ENCODE results near the gene TNFRSF14.

TNFRSF14 gene

DNA sequence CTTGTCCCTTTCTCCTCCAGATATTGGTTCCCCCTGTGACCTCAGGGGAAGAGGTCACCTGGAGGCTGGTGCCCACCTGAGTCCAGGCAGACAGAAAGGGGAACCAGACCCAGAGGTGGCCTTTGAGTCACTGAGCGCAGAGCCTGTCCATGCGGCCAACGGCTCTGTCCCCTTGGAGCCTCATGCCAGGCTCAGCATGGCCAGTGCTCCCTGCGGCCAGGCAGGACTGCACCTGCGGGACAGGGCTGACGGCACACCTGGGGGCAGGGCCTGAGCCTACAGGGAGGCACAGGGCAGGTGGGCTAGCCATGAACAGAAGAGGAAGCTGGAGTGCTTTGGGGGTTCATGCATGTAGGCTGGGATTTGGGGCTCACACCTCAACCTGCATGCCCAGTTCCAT is 2.7 kb downstream of the TNFRSF14 start:
- ATAC-seq: no peak
- no peak for TF ChIP-seq ZC3H10 (CRISPR knock-in tag; IDR thresholded peaks at IDR 0.05)
- TF ChIP-seq SNAI2 (CRISPR knock-in tag; IDR thresholded peaks at IDR 0.05): no peak
- TF ChIP-seq ZFP30 (CRISPR knock-in tag; IDR thresholded peaks at IDR 0.05): no peak

DNA sequence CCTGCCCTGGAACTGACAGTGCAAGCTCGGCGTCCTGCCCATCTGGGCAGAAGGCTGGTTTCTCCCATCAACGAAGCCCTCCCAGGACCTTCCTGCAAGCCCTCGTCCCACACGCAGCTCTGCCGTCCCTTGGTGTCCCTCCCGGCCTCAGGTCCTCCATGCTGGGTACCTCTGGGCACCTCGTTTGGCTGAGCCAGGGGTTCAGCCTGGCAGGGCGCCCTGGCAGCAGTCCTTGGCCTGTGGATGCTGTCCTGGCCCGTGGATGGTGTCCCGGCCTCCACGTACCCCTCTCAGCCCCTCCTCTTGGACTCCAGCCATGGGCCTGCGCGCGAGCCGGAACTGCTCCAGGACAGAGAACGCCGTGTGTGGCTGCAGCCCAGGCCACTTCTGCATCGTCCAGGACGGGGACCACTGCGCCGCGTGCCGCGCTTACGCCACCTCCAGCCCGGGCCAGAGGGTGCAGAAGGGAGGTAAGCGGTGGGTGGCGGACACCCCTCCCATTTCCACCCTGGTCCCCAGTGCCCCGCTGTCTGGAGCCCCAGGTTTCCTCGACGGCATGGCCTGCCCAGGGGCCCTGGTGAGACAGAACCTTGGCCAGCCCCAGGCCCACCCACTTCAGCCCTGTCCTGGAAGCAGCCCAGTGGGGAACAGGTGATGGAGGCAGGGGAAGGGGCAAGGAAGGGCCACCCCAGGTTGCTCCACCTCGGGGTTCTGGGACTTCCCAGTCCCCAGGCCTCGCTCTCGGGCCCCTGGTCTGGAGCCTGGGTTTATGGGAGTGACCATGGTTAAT is 3.5 kb downstream of the TNFRSF14 start:
- ATAC-seq: no peak
- TF ChIP-seq ZC3H10 (CRISPR knock-in tag; IDR thresholded peaks at IDR 0.05): no peak
- no peak for TF ChIP-seq PPARA (CRISPR knock-in tag; IDR thresholded peaks at IDR 0.05; ENCODE audit: borderline replicate concordance)
- TF ChIP-seq BACH2 (CRISPR knock-in tag; IDR thresholded peaks at IDR 0.05; ENCODE audit: borderline replicate concordance): no peak
- no peak for TF ChIP-seq ARNTL (CRISPR knock-in tag; IDR thresholded peaks at IDR 0.05; ENCODE audit: borderline replicate concordance, low read depth)
- no peak for TF ChIP-seq ISL1 (CRISPR knock-in tag; IDR thresholded peaks at IDR 0.05)
- no peak for TF ChIP-seq ESRRG (CRISPR knock-in tag; IDR thresholded peaks at IDR 0.05)

DNA sequence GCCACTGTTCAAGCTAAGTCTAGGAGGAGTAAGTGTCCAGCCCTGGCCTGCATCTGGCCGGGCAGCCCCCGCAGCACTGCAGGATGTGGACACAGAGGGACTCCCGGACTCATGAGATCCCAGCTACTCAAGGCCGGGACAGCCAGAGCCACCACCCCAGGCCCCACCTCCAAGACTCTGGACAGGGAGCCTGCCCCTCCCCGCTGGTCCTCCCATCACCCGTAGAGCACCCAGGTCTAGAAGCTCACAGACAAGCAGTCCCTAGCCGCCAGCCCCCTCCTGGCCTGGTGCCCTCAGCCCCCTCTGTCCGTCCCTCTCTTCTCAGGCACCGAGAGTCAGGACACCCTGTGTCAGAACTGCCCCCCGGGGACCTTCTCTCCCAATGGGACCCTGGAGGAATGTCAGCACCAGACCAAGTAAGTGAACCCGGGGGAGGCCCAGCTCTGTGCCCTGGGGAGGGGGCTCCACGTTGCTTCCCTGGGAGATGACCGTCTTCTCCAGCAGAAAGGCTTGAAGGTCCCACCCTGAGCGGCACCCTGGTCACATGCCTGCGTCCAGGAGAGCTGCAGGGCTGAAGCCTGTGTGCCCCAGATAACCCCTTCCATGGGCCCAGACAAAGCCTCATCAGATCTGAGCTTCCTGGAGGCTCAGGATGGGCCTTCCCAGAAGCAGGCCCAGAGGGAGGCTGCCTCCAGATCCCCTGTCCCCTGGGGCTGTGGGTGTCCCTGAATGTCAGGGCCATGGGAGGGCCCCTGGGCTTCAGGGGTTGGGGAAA is 4.3 kb downstream of the TNFRSF14 start:
- TF ChIP-seq SNAI2 (CRISPR knock-in tag; IDR thresholded peaks at IDR 0.05): no peak
- TF ChIP-seq, protein P1, sequence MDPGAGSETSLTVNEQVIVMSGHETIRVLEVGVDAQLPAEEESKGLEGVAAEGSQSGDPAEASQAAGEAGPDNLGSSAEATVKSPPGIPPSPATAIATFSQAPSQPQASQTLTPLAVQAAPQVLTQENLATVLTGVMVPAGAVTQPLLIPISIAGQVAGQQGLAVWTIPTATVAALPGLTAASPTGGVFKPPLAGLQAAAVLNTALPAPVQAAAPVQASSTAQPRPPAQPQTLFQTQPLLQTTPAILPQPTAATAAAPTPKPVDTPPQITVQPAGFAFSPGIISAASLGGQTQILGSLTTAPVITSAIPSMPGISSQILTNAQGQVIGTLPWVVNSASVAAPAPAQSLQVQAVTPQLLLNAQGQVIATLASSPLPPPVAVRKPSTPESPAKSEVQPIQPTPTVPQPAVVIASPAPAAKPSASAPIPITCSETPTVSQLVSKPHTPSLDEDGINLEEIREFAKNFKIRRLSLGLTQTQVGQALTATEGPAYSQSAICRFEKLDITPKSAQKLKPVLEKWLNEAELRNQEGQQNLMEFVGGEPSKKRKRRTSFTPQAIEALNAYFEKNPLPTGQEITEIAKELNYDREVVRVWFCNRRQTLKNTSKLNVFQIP (CRISPR knock-in tag; IDR thresholded peaks at IDR 0.05; ENCODE audit: borderline replicate concordance, low read depth): no peak
- TF ChIP-seq ZFP3 (CRISPR knock-in tag; IDR thresholded peaks at IDR 0.05): no peak
- TF ChIP-seq TCF4 (CRISPR knock-in tag; IDR thresholded peaks at IDR 0.05; ENCODE audit: borderline replicate concordance): no peak
- TF ChIP-seq CSDC2 (CRISPR knock-in tag; IDR thresholded peaks at IDR 0.05): no peak
- no peak for TF ChIP-seq ZNF8 (CRISPR knock-in tag; IDR thresholded peaks at IDR 0.05)
- TF ChIP-seq TOX (CRISPR knock-in tag; IDR thresholded peaks at IDR 0.05; ENCODE audit: borderline replicate concordance): no peak
- TF ChIP-seq, protein P2, sequence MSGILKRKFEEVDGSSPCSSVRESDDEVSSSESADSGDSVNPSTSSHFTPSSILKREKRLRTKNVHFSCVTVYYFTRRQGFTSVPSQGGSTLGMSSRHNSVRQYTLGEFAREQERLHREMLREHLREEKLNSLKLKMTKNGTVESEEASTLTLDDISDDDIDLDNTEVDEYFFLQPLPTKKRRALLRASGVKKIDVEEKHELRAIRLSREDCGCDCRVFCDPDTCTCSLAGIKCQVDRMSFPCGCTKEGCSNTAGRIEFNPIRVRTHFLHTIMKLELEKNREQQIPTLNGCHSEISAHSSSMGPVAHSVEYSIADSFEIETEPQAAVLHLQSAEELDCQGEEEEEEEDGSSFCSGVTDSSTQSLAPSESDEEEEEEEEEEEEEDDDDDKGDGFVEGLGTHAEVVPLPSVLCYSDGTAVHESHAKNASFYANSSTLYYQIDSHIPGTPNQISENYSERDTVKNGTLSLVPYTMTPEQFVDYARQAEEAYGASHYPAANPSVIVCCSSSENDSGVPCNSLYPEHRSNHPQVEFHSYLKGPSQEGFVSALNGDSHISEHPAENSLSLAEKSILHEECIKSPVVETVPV (CRISPR knock-in tag; IDR thresholded peaks at IDR 0.05): no peak
- no peak for TF ChIP-seq ARNTL (CRISPR knock-in tag; IDR thresholded peaks at IDR 0.05; ENCODE audit: borderline replicate concordance, low read depth)
- no peak for TF ChIP-seq ZNF70 (CRISPR knock-in tag; IDR thresholded peaks at IDR 0.05)
- TF ChIP-seq OSR1 (CRISPR knock-in tag; IDR thresholded peaks at IDR 0.05): no peak
- TF ChIP-seq, protein P3, sequence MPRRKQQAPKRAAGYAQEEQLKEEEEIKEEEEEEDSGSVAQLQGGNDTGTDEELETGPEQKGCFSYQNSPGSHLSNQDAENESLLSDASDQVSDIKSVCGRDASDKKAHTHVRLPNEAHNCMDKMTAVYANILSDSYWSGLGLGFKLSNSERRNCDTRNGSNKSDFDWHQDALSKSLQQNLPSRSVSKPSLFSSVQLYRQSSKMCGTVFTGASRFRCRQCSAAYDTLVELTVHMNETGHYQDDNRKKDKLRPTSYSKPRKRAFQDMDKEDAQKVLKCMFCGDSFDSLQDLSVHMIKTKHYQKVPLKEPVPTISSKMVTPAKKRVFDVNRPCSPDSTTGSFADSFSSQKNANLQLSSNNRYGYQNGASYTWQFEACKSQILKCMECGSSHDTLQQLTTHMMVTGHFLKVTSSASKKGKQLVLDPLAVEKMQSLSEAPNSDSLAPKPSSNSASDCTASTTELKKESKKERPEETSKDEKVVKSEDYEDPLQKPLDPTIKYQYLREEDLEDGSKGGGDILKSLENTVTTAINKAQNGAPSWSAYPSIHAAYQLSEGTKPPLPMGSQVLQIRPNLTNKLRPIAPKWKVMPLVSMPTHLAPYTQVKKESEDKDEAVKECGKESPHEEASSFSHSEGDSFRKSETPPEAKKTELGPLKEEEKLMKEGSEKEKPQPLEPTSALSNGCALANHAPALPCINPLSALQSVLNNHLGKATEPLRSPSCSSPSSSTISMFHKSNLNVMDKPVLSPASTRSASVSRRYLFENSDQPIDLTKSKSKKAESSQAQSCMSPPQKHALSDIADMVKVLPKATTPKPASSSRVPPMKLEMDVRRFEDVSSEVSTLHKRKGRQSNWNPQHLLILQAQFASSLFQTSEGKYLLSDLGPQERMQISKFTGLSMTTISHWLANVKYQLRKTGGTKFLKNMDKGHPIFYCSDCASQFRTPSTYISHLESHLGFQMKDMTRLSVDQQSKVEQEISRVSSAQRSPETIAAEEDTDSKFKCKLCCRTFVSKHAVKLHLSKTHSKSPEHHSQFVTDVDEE (CRISPR knock-in tag; IDR thresholded peaks at IDR 0.05): no peak
- no peak for TF ChIP-seq RARB (CRISPR knock-in tag; IDR thresholded peaks at IDR 0.05)
- no peak for ATAC-seq

DNA sequence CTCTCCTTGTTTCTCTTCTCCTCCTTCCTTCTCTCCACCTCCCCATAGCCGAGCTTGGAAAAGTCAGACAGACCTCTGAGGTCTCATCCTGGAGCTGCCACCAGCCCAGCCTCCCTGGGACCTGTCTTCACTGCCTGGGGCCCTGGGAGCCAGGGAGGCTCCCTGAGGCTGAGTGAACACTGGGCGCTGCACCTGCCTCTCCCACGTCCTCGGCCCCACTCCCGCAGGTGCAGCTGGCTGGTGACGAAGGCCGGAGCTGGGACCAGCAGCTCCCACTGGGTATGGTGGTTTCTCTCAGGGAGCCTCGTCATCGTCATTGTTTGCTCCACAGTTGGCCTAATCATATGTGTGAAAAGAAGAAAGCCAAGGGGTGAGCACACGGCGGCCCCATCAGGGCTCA is 5.3 kb downstream of the TNFRSF14 start:
- TF ChIP-seq GLIS3 (CRISPR knock-in tag; IDR thresholded peaks at IDR 0.05): no peak
- TF ChIP-seq, protein P4, sequence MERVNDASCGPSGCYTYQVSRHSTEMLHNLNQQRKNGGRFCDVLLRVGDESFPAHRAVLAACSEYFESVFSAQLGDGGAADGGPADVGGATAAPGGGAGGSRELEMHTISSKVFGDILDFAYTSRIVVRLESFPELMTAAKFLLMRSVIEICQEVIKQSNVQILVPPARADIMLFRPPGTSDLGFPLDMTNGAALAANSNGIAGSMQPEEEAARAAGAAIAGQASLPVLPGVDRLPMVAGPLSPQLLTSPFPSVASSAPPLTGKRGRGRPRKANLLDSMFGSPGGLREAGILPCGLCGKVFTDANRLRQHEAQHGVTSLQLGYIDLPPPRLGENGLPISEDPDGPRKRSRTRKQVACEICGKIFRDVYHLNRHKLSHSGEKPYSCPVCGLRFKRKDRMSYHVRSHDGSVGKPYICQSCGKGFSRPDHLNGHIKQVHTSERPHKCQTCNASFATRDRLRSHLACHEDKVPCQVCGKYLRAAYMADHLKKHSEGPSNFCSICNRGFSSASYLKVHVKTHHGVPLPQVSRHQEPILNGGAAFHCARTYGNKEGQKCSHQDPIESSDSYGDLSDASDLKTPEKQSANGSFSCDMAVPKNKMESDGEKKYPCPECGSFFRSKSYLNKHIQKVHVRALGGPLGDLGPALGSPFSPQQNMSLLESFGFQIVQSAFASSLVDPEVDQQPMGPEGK (CRISPR knock-in tag; IDR thresholded peaks at IDR 0.05; ENCODE audit: borderline replicate concordance): no peak
- no peak for ATAC-seq

All from SK-N-SH treated with all-trans-retinoic acid at 6 μM for 48 hours (cell line).